OCI-LY1 (cell line): ENCODE measurements around the gene TMEM140.
A peak's percentile ranks its signal among the peaks of the same experiment; 100 is the strongest.

Source experiments
- H2AFZ ChIP-seq: fragments of 200-600 bp; sonication (generic), shearing (Covaris generic); 2 replicates; pipeline ENCODE4 v1.6.0; 2014; ENCODE audit warnings: antibody characterized with exemption, mild to moderate bottlenecking, low read length
- H3F3A ChIP-seq: fragments of 200-600 bp; sonication (generic), shearing (Covaris generic); 2 replicates; pipeline ENCODE4 v1.6.0; 2014; ENCODE audit warnings: mild to moderate bottlenecking, antibody characterized with exemption, low read length, moderate library complexity; ENCODE audit not compliant: insufficient read depth
- H3K27ac ChIP-seq: fragments of 200-600 bp; sonication (generic); 2 replicates; pipeline ENCODE4 v1.5.1; 2014; ENCODE audit warnings: low read length, mixed run types, mild to moderate bottlenecking, low read depth; ENCODE audit not compliant: poor library complexity, severe bottlenecking
- H3K27me3 ChIP-seq: fragments of 200-600 bp; sonication (generic); 2 replicates; pipeline ENCODE4 v1.6.0; 2014; ENCODE audit warnings: antibody characterized with exemption, mild to moderate bottlenecking, low read length, moderate library complexity; ENCODE audit not compliant: insufficient read depth
- H3K36me3 ChIP-seq: fragments of 200-600 bp; sonication (generic); 2 replicates; pipeline ENCODE4 v1.6.1; 2014; ENCODE audit warnings: mild to moderate bottlenecking, antibody characterized with exemption, low read length, moderate library complexity, mixed read lengths; ENCODE audit not compliant: insufficient read depth
- H3K4me1 ChIP-seq: fragments of 200-600 bp; sonication (generic); 2 replicates; pipeline ENCODE4 v1.5.1; 2014; ENCODE audit warnings: mild to moderate bottlenecking, low read length, moderate library complexity; ENCODE audit not compliant: insufficient read depth, severe bottlenecking
- H3K4me2 ChIP-seq: fragments of 200-600 bp; sonication (generic), shearing (Covaris generic); 2 replicates; pipeline ENCODE4 v1.6.1; 2014; ENCODE audit warnings: low read length
- H3K4me3 ChIP-seq: fragments of 200-600 bp; sonication (generic); 2 replicates; pipeline ENCODE4 v1.5.1; 2014; ENCODE audit warnings: low read length, low read depth, mild to moderate bottlenecking, mixed read lengths; ENCODE audit not compliant: poor library complexity, severe bottlenecking
- H3K79me2 ChIP-seq: fragments of 200-600 bp; shearing (Covaris generic); 2 replicates; pipeline ENCODE4 v1.6.1; 2016; ENCODE audit warnings: mixed run types, low read length, mixed read lengths; ENCODE audit not compliant: insufficient read depth
- H3K9ac ChIP-seq: fragments of 200-600 bp; sonication (generic), shearing (Covaris generic); 2 replicates; pipeline ENCODE4 v1.6.1; 2014; ENCODE audit warnings: mild to moderate bottlenecking, low read length, mixed read lengths
- H3K9me2 ChIP-seq: fragments of 200-600 bp; sonication (generic), shearing (Covaris generic); 2 replicates; pipeline ENCODE4 v1.6.1; 2014; ENCODE audit warnings: low read depth, mild to moderate bottlenecking, low read length, mixed read lengths
- H3K9me3 ChIP-seq: fragments of 200-600 bp; shearing (Covaris generic); 2 replicates; pipeline ENCODE4 v1.6.1; 2014; ENCODE audit warnings: low read length, mixed read lengths
- H4K20me1 ChIP-seq: fragments of 200-600 bp; sonication (generic), shearing (Covaris generic); 2 replicates; pipeline ENCODE4 v1.6.0; 2016; ENCODE audit warnings: mild to moderate bottlenecking, low read length; ENCODE audit not compliant: insufficient read depth
- EZH2 ChIP-seq: fragments of 200-600 bp; sonication (generic), shearing (Covaris generic); IDR thresholded peaks from 2 replicates; pipeline ENCODE4 v1.8.0; 2017; ENCODE audit warnings: borderline replicate concordance, mixed run types, mild to moderate bottlenecking, antibody characterized with exemption, low read length, moderate library complexity, mixed read lengths
- TF ChIP-seq, protein P1 (sequence below): fragments of 200-600 bp; sonication (generic), shearing (Covaris generic); IDR thresholded peaks from 2 replicates; pipeline ENCODE4 v1.5.1; 2017; ENCODE audit warnings: mild to moderate bottlenecking, antibody characterized with exemption, low read length, moderate library complexity, mixed read lengths

TMEM140 gene

GRCh38 chr7:135160858-135161653 lies 13.2 kb downstream of the TMEM140 start:
- Histone ChIP-seq H2AFZ (no peak overlapping the region; the same call in 1 of the 2 replicates), H3K4me3 (peak overlapping the region; percentile 15), H4K20me1 (no peaks in the 10 kb centered on the region), H3F3A (no peaks in the 10 kb centered on the region), H3K9ac (peak overlapping the region; percentile 48), H3K9me3 (peaks cover 19% of the 10 kb centered on the region), H3K27ac (peak overlapping the region; percentile 80), H3K4me1 (peaks cover 24% of the 10 kb centered on the region), H3K79me2 (no peaks in the 10 kb centered on the region), H3K4me2 (peak overlapping the region; percentile 57), H3K9me2 (no peaks in the 10 kb centered on the region), H3K27me3 (no peaks in the 10 kb centered on the region), H3K36me3 (peaks cover 70% of the 10 kb centered on the region)
- TF ChIP-seq EZH2 = no peak
- TF ChIP-seq, protein P1, sequence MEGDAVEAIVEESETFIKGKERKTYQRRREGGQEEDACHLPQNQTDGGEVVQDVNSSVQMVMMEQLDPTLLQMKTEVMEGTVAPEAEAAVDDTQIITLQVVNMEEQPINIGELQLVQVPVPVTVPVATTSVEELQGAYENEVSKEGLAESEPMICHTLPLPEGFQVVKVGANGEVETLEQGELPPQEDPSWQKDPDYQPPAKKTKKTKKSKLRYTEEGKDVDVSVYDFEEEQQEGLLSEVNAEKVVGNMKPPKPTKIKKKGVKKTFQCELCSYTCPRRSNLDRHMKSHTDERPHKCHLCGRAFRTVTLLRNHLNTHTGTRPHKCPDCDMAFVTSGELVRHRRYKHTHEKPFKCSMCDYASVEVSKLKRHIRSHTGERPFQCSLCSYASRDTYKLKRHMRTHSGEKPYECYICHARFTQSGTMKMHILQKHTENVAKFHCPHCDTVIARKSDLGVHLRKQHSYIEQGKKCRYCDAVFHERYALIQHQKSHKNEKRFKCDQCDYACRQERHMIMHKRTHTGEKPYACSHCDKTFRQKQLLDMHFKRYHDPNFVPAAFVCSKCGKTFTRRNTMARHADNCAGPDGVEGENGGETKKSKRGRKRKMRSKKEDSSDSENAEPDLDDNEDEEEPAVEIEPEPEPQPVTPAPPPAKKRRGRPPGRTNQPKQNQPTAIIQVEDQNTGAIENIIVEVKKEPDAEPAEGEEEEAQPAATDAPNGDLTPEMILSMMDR = peak; percentile 34; the same call in 1 of the 2 replicates

DNA sequence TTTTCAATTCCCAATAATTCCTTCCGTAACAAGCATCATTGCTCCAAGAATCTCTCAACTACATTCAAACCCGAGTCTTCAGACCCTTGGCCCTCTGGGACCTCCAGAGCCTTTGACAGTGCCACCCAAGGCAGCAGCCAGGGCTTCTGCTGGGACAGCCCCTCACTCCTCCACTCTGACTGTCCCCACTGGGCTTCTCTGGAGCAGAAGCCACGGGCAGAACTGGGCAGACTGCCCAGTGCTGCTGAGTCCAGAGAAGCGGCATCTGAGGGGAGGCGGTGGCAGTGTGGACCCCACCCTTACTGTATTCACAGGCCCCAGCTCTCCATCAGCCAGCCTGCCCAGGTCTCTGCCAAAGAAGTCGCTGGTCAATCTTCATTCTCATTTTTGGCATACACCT lies 13.8 kb downstream of the TMEM140 start:
- no peak for TF ChIP-seq EZH2
- TF ChIP-seq, protein P1 = no peak
- Histone ChIP-seq H3K27ac (peak overlapping the region; percentile 80), H3K27me3 (no peaks in the 10 kb centered on the region), H4K20me1 (no peaks in the 10 kb centered on the region), H3K9me2 (no peaks in the 10 kb centered on the region), H3K4me2 (no peak overlapping the region), H3K4me1 (peaks cover 24% of the 10 kb centered on the region), H2AFZ (no peak overlapping the region), H3K9me3 (peaks cover 13% of the 10 kb centered on the region; the same call in 1 of the 2 replicates), H3F3A (no peaks in the 10 kb centered on the region), H3K9ac (no peak overlapping the region; the same call in 1 of the 2 replicates), H3K36me3 (peaks cover 76% of the 10 kb centered on the region), H3K79me2 (no peaks in the 10 kb centered on the region), H3K4me3 (no peak overlapping the region)

GRCh38 chr7:135162382-135163001 lies 14.6 kb downstream of the TMEM140 start:
- no peak overlapping the region for H3K4me2 ChIP-seq
- H3K36me3 ChIP-seq = peaks cover 80% of the 10 kb centered on the region

More at GRCh38 chr7:135162382-135163001, 14.6 kb downstream of the TMEM140 start:
- Histone ChIP-seq H3K9me3 (peaks cover 8% of the 10 kb centered on the region; the same call in 1 of the 2 replicates), H3F3A (no peaks in the 10 kb centered on the region), H3K79me2 (no peaks in the 10 kb centered on the region), H3K4me3 (no peak overlapping the region), H4K20me1 (no peaks in the 10 kb centered on the region), H3K27ac (peak overlapping the region; percentile 80), H3K27me3 (no peaks in the 10 kb centered on the region), H3K9me2 (no peaks in the 10 kb centered on the region), H3K9ac (no peak overlapping the region), H3K4me1 (peaks cover 24% of the 10 kb centered on the region), H2AFZ (no peak overlapping the region)
- TF ChIP-seq, protein P1 = no peak
